Trophoblast cell (in vitro differentiated cells and primary cell): ENCODE measurements around the gene ATP6V1A.
A peak's percentile ranks its signal among the peaks of the same experiment; 100 is the strongest.

Source experiments
- DNase-seq, 2 donors: peaks; one replicate each; pipeline ENCODE4 v3.0.0-alpha.2; 2016
- H2AFZ ChIP-seq: 2 replicates; pipeline ENCODE4 v1.6.1; 2013; ENCODE audit warnings: low read length, moderate library complexity, mild to moderate bottlenecking; ENCODE audit not compliant: insufficient read depth, poor library complexity
- H2AK5ac ChIP-seq: 2 replicates; pipeline ENCODE4 v1.6.1; 2013; ENCODE audit warnings: mild to moderate bottlenecking, low read length
- H2BK120ac ChIP-seq: 2 replicates; pipeline ENCODE4 v1.6.1; 2013; ENCODE audit warnings: low read length, mild to moderate bottlenecking, moderate library complexity; ENCODE audit not compliant: insufficient read depth, poor library complexity
- H2BK12ac ChIP-seq: 2 replicates; pipeline ENCODE4 v1.6.1; 2013; ENCODE audit warnings: mild to moderate bottlenecking, low read length, moderate library complexity
- H2BK5ac ChIP-seq: 2 replicates; pipeline ENCODE4 v1.6.1; 2013; ENCODE audit warnings: low read length, low read depth, moderate library complexity, mild to moderate bottlenecking; ENCODE audit not compliant: poor library complexity
- H3K14ac ChIP-seq: 2 replicates; pipeline ENCODE4 v1.6.1; 2013; ENCODE audit warnings: mild to moderate bottlenecking, low read length
- H3K18ac ChIP-seq: 2 replicates; pipeline ENCODE4 v1.6.1; 2013; ENCODE audit warnings: mild to moderate bottlenecking, low read length
- H3K23ac ChIP-seq: 2 replicates; pipeline ENCODE4 v1.6.1; 2013; ENCODE audit warnings: low read length
- H3K27ac ChIP-seq: 2 replicates; pipeline ENCODE4 v1.5.1; 2013; ENCODE audit warnings: low read depth, mild to moderate bottlenecking, inconsistent platforms, low read length, moderate library complexity
- H3K27me3 ChIP-seq: 2 replicates; pipeline ENCODE4 v1.6.1; 2013; ENCODE audit warnings: inconsistent platforms, mild to moderate bottlenecking, low read length, moderate library complexity; ENCODE audit not compliant: insufficient read depth
- H3K36me3 ChIP-seq, 2 experiments: 1 replicate in 1 of 2; 2 replicates in 1 of 2; pipeline ENCODE4 v1.6.1; 2013; ENCODE audit warnings: low read length in 2 of 2, mild to moderate bottlenecking in 2 of 2, moderate library complexity in 1 of 2; ENCODE audit not compliant: insufficient read depth in 2 of 2, control insufficient read depth in 1 of 2
- H3K4ac ChIP-seq: 2 replicates; pipeline ENCODE4 v1.6.1; 2013; ENCODE audit warnings: low read depth, mild to moderate bottlenecking, low read length, moderate library complexity
- H3K4me1 ChIP-seq, 2 experiments: 1 replicate in 1 of 2; 2 replicates in 1 of 2; pipeline ENCODE4 v1.6.1; 2013; ENCODE audit warnings: low read length in 2 of 2, mild to moderate bottlenecking in 2 of 2, moderate library complexity in 1 of 2; ENCODE audit not compliant: insufficient read depth in 2 of 2, control insufficient read depth in 1 of 2
- H3K4me2 ChIP-seq: 2 replicates; pipeline ENCODE4 v1.6.1; 2013; ENCODE audit warnings: inconsistent platforms, mild to moderate bottlenecking, low read length, moderate library complexity
- H3K4me3 ChIP-seq: 2 replicates; pipeline ENCODE4 v1.5.1; 2013; ENCODE audit warnings: mild to moderate bottlenecking, low read depth, low read length, inconsistent platforms
- H3K79me1 ChIP-seq: one replicate; pipeline ENCODE4 v1.6.1; 2013; ENCODE audit warnings: low read length
- H3K79me2 ChIP-seq: 2 replicates; pipeline ENCODE4 v1.6.1; 2013; ENCODE audit warnings: low read length, mild to moderate bottlenecking; ENCODE audit not compliant: control insufficient read depth, insufficient read depth, poor library complexity
- H3K9ac ChIP-seq: 2 replicates; pipeline ENCODE4 v1.6.1; 2013; ENCODE audit warnings: mild to moderate bottlenecking, low read length
- H3K9me3 ChIP-seq: 2 replicates; pipeline ENCODE4 v1.6.1; 2013; ENCODE audit warnings: low read depth, mild to moderate bottlenecking, control low read depth, inconsistent platforms, low read length; ENCODE audit not compliant: insufficient read depth
- H4K12ac ChIP-seq: 2 replicates; pipeline ENCODE4 v1.6.1; 2013; ENCODE audit warnings: low read depth, mild to moderate bottlenecking, low read length, moderate library complexity
- H4K8ac ChIP-seq: 2 replicates; pipeline ENCODE4 v1.6.1; 2013; ENCODE audit warnings: low read depth, mild to moderate bottlenecking, low read length, moderate library complexity
- H4K91ac ChIP-seq: one replicate; pipeline ENCODE4 v1.6.1; 2013; ENCODE audit warnings: low read depth, mild to moderate bottlenecking, low read length, moderate library complexity
- WGBS: extraction: QIAGEN DNeasy Blood & Tissue Kit; methylation state at CpG from one replicate; pipeline ENCODE4 v1.1.7; 2013; ENCODE audit warnings: missing lambda C conversion rate; ENCODE audit not compliant: insufficient read length, insufficient coverage; ENCODE audit errors: extremely low coverage; 5-methylcytosine and 5-hydroxymethylcytosine counted together

Gene ATP6V1A

GRCh38 chr3:113838631-113839209, 91.9 kb downstream of the ATP6V1A start, which contains the start of gene GRAMD1C:
Gene GRAMD1C, plus strand, starts transcription at chr3:113838788. Its CDS starts 122 bp downstream, at chr3:113838910.
- Histone ChIP-seq H3K9ac (peak within 1 kb of the TSS; percentile 41), H4K12ac (peak within 1 kb of the TSS; percentile 24), H3K36me3 (no peaks in the 10 kb centered on the region), H3K27me3 (no peaks in the 10 kb centered on the region), H3K27ac (no peak within 1 kb of the TSS), H3K4me2 (peak within 1 kb of the TSS; percentile 79), H4K91ac (peak within 1 kb of the TSS; percentile 9), H3K4me1 (peaks cover 0 to 2% of the 10 kb centered on the region in 2 experiments), H2BK12ac (no peak within 1 kb of the TSS), H3K23ac (no peak within 1 kb of the TSS), H3K9me3 (no peaks in the 10 kb centered on the region), H4K8ac (peak within 1 kb of the TSS; percentile 75), H2BK5ac (no peak within 1 kb of the TSS), H3K4me3 (peak within 1 kb of the TSS; percentile 81), H2AK5ac (no peak within 1 kb of the TSS), H3K18ac (no peak within 1 kb of the TSS), H3K79me2 (no peaks in the 10 kb centered on the region), H3K14ac (peak within 1 kb of the TSS; percentile 52), H3K79me1 (peaks cover 2% of the 10 kb centered on the region), H3K4ac (no peak within 1 kb of the TSS), H2AFZ (peak within 1 kb of the TSS; percentile 84), H2BK120ac (no peak within 1 kb of the TSS)
- WGBS = no CpG with 5 or more reads among the region's 48 CpGs
- peak; percentile 77 to 95 for DNase-seq

GRCh38 chr3:113839551-113839950, 92.7 kb downstream of the ATP6V1A start:
- Histone ChIP-seq H3K79me1 (peaks cover 2% of the 10 kb centered on the region), H3K14ac (no peak overlapping the region), H4K8ac (no peak overlapping the region), H2AFZ (no peak overlapping the region), H3K9ac (no peak overlapping the region), H4K12ac (no peak overlapping the region), H2BK5ac (no peak overlapping the region), H3K9me3 (no peaks in the 10 kb centered on the region), H3K18ac (no peak overlapping the region), H3K4me2 (no peak overlapping the region), H3K4me1 (peaks cover 0 to 2% of the 10 kb centered on the region in 2 experiments), H2AK5ac (no peak overlapping the region), H4K91ac (no peak overlapping the region), H3K79me2 (no peaks in the 10 kb centered on the region), H2BK12ac (no peak overlapping the region), H3K4me3 (no peak overlapping the region), H3K4ac (no peak overlapping the region), H2BK120ac (no peak overlapping the region), H3K36me3 (no peaks in the 10 kb centered on the region), H3K27ac (no peak overlapping the region), H3K27me3 (no peaks in the 10 kb centered on the region), H3K23ac (no peak overlapping the region)
- no peak for DNase-seq
- no CpG with 5 or more reads among the region's 2 CpGs for WGBS

GRCh38 chr3:113844622-113845222, 97.9 kb downstream of the ATP6V1A start:
- Histone ChIP-seq H3K4me3 (no peak overlapping the region), H3K4me2 (no peak overlapping the region), H3K27me3 (no peaks in the 10 kb centered on the region), H3K9ac (no peak overlapping the region), H2AFZ (no peak overlapping the region), H3K79me2 (no peaks in the 10 kb centered on the region), H3K36me3 (no peaks in the 10 kb centered on the region), H3K18ac (no peak overlapping the region), H2BK120ac (no peak overlapping the region), H3K14ac (no peak overlapping the region), H3K27ac (no peak overlapping the region), H2BK5ac (no peak overlapping the region), H4K91ac (no peak overlapping the region), H3K9me3 (no peaks in the 10 kb centered on the region), H3K23ac (no peak overlapping the region), H3K4me1 (peaks cover 0 to 1% of the 10 kb centered on the region in 2 experiments), H2BK12ac (no peak overlapping the region), H4K8ac (no peak overlapping the region), H3K79me1 (no peaks in the 10 kb centered on the region), H3K4ac (no peak overlapping the region), H4K12ac (no peak overlapping the region), H2AK5ac (no peak overlapping the region)
- WGBS = no CpG with 5 or more reads among the region's 4 CpGs
- peak in 1 of 2 donors; percentile 73 for DNase-seq

GRCh38 chr3:113847247-113847646, 100.4 kb downstream of the ATP6V1A start:
- Histone ChIP-seq H3K9me3 (no peaks in the 10 kb centered on the region), H2BK120ac (no peak overlapping the region), H2AK5ac (no peak overlapping the region), H4K12ac (no peak overlapping the region), H3K27me3 (no peaks in the 10 kb centered on the region), H3K4me1 (peaks cover 0 to 1% of the 10 kb centered on the region in 2 experiments), H3K36me3 (no peaks in the 10 kb centered on the region), H3K14ac (no peak overlapping the region), H3K79me2 (no peaks in the 10 kb centered on the region), H3K4me3 (no peak overlapping the region), H3K79me1 (no peaks in the 10 kb centered on the region), H3K23ac (no peak overlapping the region), H3K9ac (no peak overlapping the region), H3K27ac (no peak overlapping the region), H4K91ac (no peak overlapping the region), H3K4me2 (no peak overlapping the region), H3K18ac (no peak overlapping the region), H4K8ac (no peak overlapping the region), H3K4ac (no peak overlapping the region), H2BK12ac (no peak overlapping the region), H2BK5ac (no peak overlapping the region), H2AFZ (no peak overlapping the region)
- DNase-seq = no peak
